SK-MEL-5 (cell line): ENCODE results near the gene SDHB. TPM values are rescaled to one million over a fixed set of nuclear protein-coding genes. Genes with fewer than 3 reads are reported as not detected.

Experiments
- DNase-seq: peaks from one replicate; pipeline ENCODE4 v3.0.0-alpha.2; 2016; ENCODE audit warnings: low read depth, low spot score
- in situ Hi-C: cut with HindIII; loops from 2 replicates; pipeline ENCODE4 v1.10.0; 2016; ENCODE audit warnings: low sequenced_read_pairs, high pct_unique_total_duplicates, low pct_unique_long_range_greater_than_20kb
- total RNA-seq: library from RNA; depleted of rRNA; stranded (reverse); fragments of >200 nt; shearing (Covaris generic); gene quantifications from 2 replicates; pipeline ENCODE4 v1.2.3, GENCODE V29; 2014

SDHB gene
- total RNA-seq, 1 experiment from 2014 or later: 356 TPM

GRCh38 chr1:16982902-16983301 is 70.9 kb downstream of the SDHB start:
- no peak for DNase-seq
- in situ Hi-C loops: no loop called here

- peak; percentile 21 for DNase-seq
- in situ Hi-C loops: no loop called here
Observed at GRCh38 chr1:16981269-16981849, 72.5 kb downstream of the SDHB start.

GRCh38 chr1:16980473-16981268 is 73.2 kb downstream of the SDHB start, which contains the start of gene MFAP2:
Gene MFAP2, minus strand, starts transcription at chr1:16980620. Its CDS starts 2,347 bp downstream, at chr1:16978273.
- in situ Hi-C loops: no loop called here
- no peak for DNase-seq

- in situ Hi-C loops: no loop called here
- no peak for DNase-seq
Observed at GRCh38 chr1:16979475-16980327, 74.1 kb downstream of the SDHB start.

- DNase-seq: peak; percentile 32
- in situ Hi-C loops: no loop called here
Observed at GRCh38 chr1:16978567-16979474, 75.0 kb downstream of the SDHB start.

GRCh38 chr1:16978139-16978538 is 75.7 kb downstream of the SDHB start:
- in situ Hi-C loops: no loop called here
- DNase-seq: no peak

- DNase-seq: no peak
- in situ Hi-C loops: no loop called here
Observed at GRCh38 chr1:16977377-16977776, 76.5 kb downstream of the SDHB start.

GRCh38 chr1:16976966-16977365 is 76.9 kb downstream of the SDHB start:
- in situ Hi-C loops: no loop called here
- no peak for DNase-seq

- no peak for DNase-seq
- in situ Hi-C loops: no loop called here
Observed at GRCh38 chr1:16975838-16976237, 78.0 kb downstream of the SDHB start.

- in situ Hi-C loops: no loop called here
- no peak for DNase-seq
Observed at GRCh38 chr1:16975211-16975610, 78.6 kb downstream of the SDHB start.

GRCh38 chr1:16973215-16973614 is 80.6 kb downstream of the SDHB start:
- DNase-seq: no peak
- in situ Hi-C loops: no loop called here

- in situ Hi-C loops: no loop called here
- DNase-seq: no peak
Observed at GRCh38 chr1:16972189-16972895, 81.5 kb downstream of the SDHB start.

- DNase-seq: peak; percentile 34
- in situ Hi-C loops: no loop called here
Observed at GRCh38 chr1:16971341-16972188, 82.3 kb downstream of the SDHB start.

GRCh38 chr1:16970132-16970910 is 83.5 kb downstream of the SDHB start:
- in situ Hi-C loops: no loop called here
- no peak for DNase-seq

- in situ Hi-C loops: no loop called here
- no peak for DNase-seq
Observed at GRCh38 chr1:16969651-16970050, 84.2 kb downstream of the SDHB start.
